Measurements from ENCODE around the gene TMEM175.

The TMEM175 gene

DNA sequence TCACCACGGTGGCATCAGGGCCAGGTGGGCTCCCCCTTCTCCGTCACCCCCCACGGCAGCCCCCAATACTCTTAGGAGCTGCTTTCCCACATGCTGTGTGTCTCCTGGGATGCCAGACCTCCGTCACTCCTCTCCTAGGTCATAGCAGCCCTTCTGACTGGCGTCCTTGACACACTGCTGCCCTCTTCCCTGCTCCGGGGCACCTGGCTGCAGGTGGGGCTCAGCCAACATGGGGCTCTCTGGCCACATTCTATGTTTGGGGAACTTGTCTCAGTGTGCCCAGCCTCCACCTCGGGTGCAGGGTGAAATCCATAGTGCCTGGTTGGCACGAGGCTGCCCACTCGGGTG is 13.8 kb downstream of the TMEM175 start:
- no peaks in the 10 kb centered on the region for H3K9me3 ChIP-seq (ENCODE audit: insufficient read depth, low read depth, low read length)
- WGBS (ENCODE audit: extremely low coverage, insufficient coverage, insufficient read length) = no CpG with 5 or more reads among the region's 9 CpGs

GRCh38 chr4:946517-947471 is 14.5 kb downstream of the TMEM175 start:
- Histone ChIP-seq H3K4me1 (ENCODE audit: control insufficient read depth in 1 of 2, insufficient read depth in 2 of 2, low read length in 2 of 2) (peaks cover 3 to 9% of the 10 kb centered on the region in 2 experiments), H3K9me3 (ENCODE audit: insufficient read depth, low read depth, low read length) (no peaks in the 10 kb centered on the region), H3K18ac (ENCODE audit: low read length) (no peak overlapping the region), H2AK5ac (ENCODE audit: low read length) (no peak overlapping the region), H4K12ac (ENCODE audit: low read depth, low read length) (no peak overlapping the region), H2BK5ac (ENCODE audit: low read depth, low read length, poor library complexity) (no peak overlapping the region), H3K27me3 (ENCODE audit: insufficient read depth, low read length) (peaks cover 2% of the 10 kb centered on the region), H2AFZ (ENCODE audit: insufficient read depth, low read length, poor library complexity) (no peak overlapping the region), H3K79me1 (ENCODE audit: low read length) (no peaks in the 10 kb centered on the region), H3K27ac (ENCODE audit: low read depth, low read length) (no peak overlapping the region), H3K14ac (ENCODE audit: low read length) (no peak overlapping the region), H3K36me3 (ENCODE audit: control insufficient read depth in 1 of 2, insufficient read depth in 2 of 2, low read length in 2 of 2) (no peaks in the 10 kb centered on the region), H2BK120ac (ENCODE audit: insufficient read depth, low read length, poor library complexity) (no peak overlapping the region), H3K4ac (ENCODE audit: low read depth, low read length) (no peak overlapping the region), H4K91ac (ENCODE audit: low read depth, low read length) (no peak overlapping the region), H3K4me3 (ENCODE audit: low read depth, low read length) (no peak overlapping the region), H3K4me2 (ENCODE audit: low read length) (no peak overlapping the region), H4K8ac (ENCODE audit: low read depth, low read length) (no peak overlapping the region), H2BK12ac (ENCODE audit: low read length) (no peak overlapping the region), H3K9ac (ENCODE audit: low read length) (no peak overlapping the region), H3K79me2 (ENCODE audit: control insufficient read depth, insufficient read depth, low read length, poor library complexity) (no peaks in the 10 kb centered on the region), H3K23ac (ENCODE audit: low read length) (no peak overlapping the region)
- WGBS (ENCODE audit: extremely low coverage, insufficient coverage, insufficient read length) = no CpG with 5 or more reads among the region's 62 CpGs
- no peak for DNase-seq

More for the DNA sequence above, 13.8 kb downstream of the TMEM175 start:
- Histone ChIP-seq H2BK5ac (ENCODE audit: low read depth, low read length, poor library complexity) (no peak overlapping the region), H4K12ac (ENCODE audit: low read depth, low read length) (no peak overlapping the region), H3K23ac (ENCODE audit: low read length) (no peak overlapping the region), H3K79me2 (ENCODE audit: control insufficient read depth, insufficient read depth, low read length, poor library complexity) (no peaks in the 10 kb centered on the region), H3K4me1 (ENCODE audit: control insufficient read depth in 1 of 2, insufficient read depth in 2 of 2, low read length in 2 of 2) (peaks cover 0 to 4% of the 10 kb centered on the region in 2 experiments), H4K91ac (ENCODE audit: low read depth, low read length) (no peak overlapping the region), H2AK5ac (ENCODE audit: low read length) (no peak overlapping the region), H3K79me1 (ENCODE audit: low read length) (no peaks in the 10 kb centered on the region), H3K27ac (ENCODE audit: low read depth, low read length) (no peak overlapping the region), H3K27me3 (ENCODE audit: insufficient read depth, low read length) (peaks cover 2% of the 10 kb centered on the region), H3K18ac (ENCODE audit: low read length) (no peak overlapping the region), H4K8ac (ENCODE audit: low read depth, low read length) (no peak overlapping the region), H3K4ac (ENCODE audit: low read depth, low read length) (no peak overlapping the region), H3K4me3 (ENCODE audit: low read depth, low read length) (no peak overlapping the region), H2AFZ (ENCODE audit: insufficient read depth, low read length, poor library complexity) (no peak overlapping the region), H3K36me3 (ENCODE audit: control insufficient read depth in 1 of 2, insufficient read depth in 2 of 2, low read length in 2 of 2) (no peaks in the 10 kb centered on the region), H3K9ac (ENCODE audit: low read length) (no peak overlapping the region), H3K14ac (ENCODE audit: low read length) (no peak overlapping the region), H2BK12ac (ENCODE audit: low read length) (no peak overlapping the region), H2BK120ac (ENCODE audit: insufficient read depth, low read length, poor library complexity) (no peak overlapping the region), H3K4me2 (ENCODE audit: low read length) (no peak overlapping the region)
- DNase-seq = no peak

DNA sequence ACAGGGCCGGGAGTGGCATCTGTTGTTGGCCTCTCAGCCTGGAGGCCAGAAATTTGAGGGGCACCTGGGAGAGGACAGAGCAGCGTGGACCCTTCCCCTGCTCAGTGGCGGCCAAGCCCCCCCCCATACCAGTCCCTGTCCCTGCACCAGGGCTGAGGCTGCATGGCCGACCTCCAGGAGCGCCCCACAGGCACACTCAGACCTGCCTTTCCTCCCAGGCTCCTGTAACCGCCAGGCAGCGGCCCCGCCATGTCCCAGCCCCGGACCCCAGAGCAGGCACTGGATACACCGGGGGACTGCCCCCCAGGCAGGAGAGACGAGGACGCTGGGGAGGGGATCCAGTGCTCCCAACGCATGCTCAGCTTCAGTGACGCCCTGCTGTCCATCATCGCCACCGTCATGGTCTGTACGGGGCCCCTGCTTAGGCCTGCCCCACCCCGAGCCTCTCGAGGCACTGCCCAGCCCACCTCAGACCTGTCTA is 15.3 kb downstream of the TMEM175 start:
- Histone ChIP-seq H3K27ac (ENCODE audit: low read depth, low read length) (no peak overlapping the region), H2BK12ac (ENCODE audit: low read length) (no peak overlapping the region), H3K27me3 (ENCODE audit: insufficient read depth, low read length) (peaks cover 2% of the 10 kb centered on the region), H3K36me3 (ENCODE audit: control insufficient read depth in 1 of 2, insufficient read depth in 2 of 2, low read length in 2 of 2) (no peaks in the 10 kb centered on the region), H3K18ac (ENCODE audit: low read length) (no peak overlapping the region), H3K9me3 (ENCODE audit: insufficient read depth, low read depth, low read length) (no peaks in the 10 kb centered on the region), H4K91ac (ENCODE audit: low read depth, low read length) (no peak overlapping the region), H3K4me3 (ENCODE audit: low read depth, low read length) (no peak overlapping the region), H3K4ac (ENCODE audit: low read depth, low read length) (no peak overlapping the region), H3K23ac (ENCODE audit: low read length) (no peak overlapping the region), H3K4me1 (ENCODE audit: control insufficient read depth in 1 of 2, insufficient read depth in 2 of 2, low read length in 2 of 2) (peaks cover 3 to 9% of the 10 kb centered on the region in 2 experiments), H3K4me2 (ENCODE audit: low read length) (no peak overlapping the region), H3K9ac (ENCODE audit: low read length) (no peak overlapping the region), H2BK120ac (ENCODE audit: insufficient read depth, low read length, poor library complexity) (no peak overlapping the region), H2BK5ac (ENCODE audit: low read depth, low read length, poor library complexity) (no peak overlapping the region), H4K12ac (ENCODE audit: low read depth, low read length) (no peak overlapping the region), H3K14ac (ENCODE audit: low read length) (no peak overlapping the region), H3K79me2 (ENCODE audit: control insufficient read depth, insufficient read depth, low read length, poor library complexity) (no peaks in the 10 kb centered on the region), H3K79me1 (ENCODE audit: low read length) (no peaks in the 10 kb centered on the region), H2AFZ (ENCODE audit: insufficient read depth, low read length, poor library complexity) (no peak overlapping the region), H2AK5ac (ENCODE audit: low read length) (no peak overlapping the region), H4K8ac (ENCODE audit: low read depth, low read length) (no peak overlapping the region)
- DNase-seq = no peak
- no CpG with 5 or more reads among the region's 19 CpGs for WGBS (ENCODE audit: extremely low coverage, insufficient coverage, insufficient read length)

- Histone ChIP-seq H3K9ac (ENCODE audit: low read length) (no peak overlapping the region), H3K27me3 (ENCODE audit: insufficient read depth, low read length) (peaks cover 2% of the 10 kb centered on the region), H4K12ac (ENCODE audit: low read depth, low read length) (peak overlapping the region; percentile 16), H3K14ac (ENCODE audit: low read length) (no peak overlapping the region), H3K79me2 (ENCODE audit: control insufficient read depth, insufficient read depth, low read length, poor library complexity) (no peaks in the 10 kb centered on the region), H3K27ac (ENCODE audit: low read depth, low read length) (no peak overlapping the region), H3K4me2 (ENCODE audit: low read length) (no peak overlapping the region), H2BK5ac (ENCODE audit: low read depth, low read length, poor library complexity) (no peak overlapping the region), H2AFZ (ENCODE audit: insufficient read depth, low read length, poor library complexity) (no peak overlapping the region), H3K79me1 (ENCODE audit: low read length) (no peaks in the 10 kb centered on the region), H2AK5ac (ENCODE audit: low read length) (no peak overlapping the region), H3K4ac (ENCODE audit: low read depth, low read length) (no peak overlapping the region), H3K23ac (ENCODE audit: low read length) (no peak overlapping the region), H3K4me1 (ENCODE audit: control insufficient read depth in 1 of 2, insufficient read depth in 2 of 2, low read length in 2 of 2) (peaks cover 3 to 9% of the 10 kb centered on the region in 2 experiments), H2BK12ac (ENCODE audit: low read length) (no peak overlapping the region), H4K8ac (ENCODE audit: low read depth, low read length) (no peak overlapping the region), H3K9me3 (ENCODE audit: insufficient read depth, low read depth, low read length) (no peaks in the 10 kb centered on the region), H2BK120ac (ENCODE audit: insufficient read depth, low read length, poor library complexity) (no peak overlapping the region), H4K91ac (ENCODE audit: low read depth, low read length) (no peak overlapping the region), H3K4me3 (ENCODE audit: low read depth, low read length) (no peak overlapping the region), H3K18ac (ENCODE audit: low read length) (no peak overlapping the region), H3K36me3 (ENCODE audit: control insufficient read depth in 1 of 2, insufficient read depth in 2 of 2, low read length in 2 of 2) (peaks cover 0 to 1% of the 10 kb centered on the region in 2 experiments)
- no CpG with 5 or more reads among the region's 33 CpGs for WGBS (ENCODE audit: extremely low coverage, insufficient coverage, insufficient read length)
- no peak for DNase-seq
These were observed 16.1 kb downstream of the TMEM175 start for GRCh38 chr4:948101-948935.
